Peyer's patch (tissue), 4 donors: ENCODE results near the gene MED7. TPM values are rescaled to one million over a fixed set of nuclear protein-coding genes. Genes with fewer than 3 reads are reported as not detected.
A peak's percentile ranks its signal among the peaks of the same experiment; 100 is the strongest.

Experiments used
- DNase-seq, 3 donors: peaks; one replicate each; pipeline ENCODE4 v3.0.0-alpha.2; 2017 to 2019
- H3K27ac ChIP-seq, 4 donors: fragments of 200-600 bp; sonication (generic); one replicate each; pipeline ENCODE4 v1.5.1; 2016 to 2019
- H3K27me3 ChIP-seq, 2 donors: fragments of 200-600 bp; sonication (generic); one replicate each; pipeline ENCODE4 v1.5.1; 2019
- H3K36me3 ChIP-seq, 3 donors: fragments of 200-600 bp; sonication (generic); one replicate each; pipeline ENCODE4 v1.5.1; 2016 to 2019
- H3K4me1 ChIP-seq, 4 donors: fragments of 200-600 bp; sonication (generic); one replicate each; pipeline ENCODE4 v1.5.1; 2016 to 2019
- H3K4me3 ChIP-seq, 4 donors: fragments of 200-600 bp; sonication (generic); 1 replicate in 3 of 4; 2 replicates in 1 of 4; pipeline ENCODE4 v1.5.1; 2016 to 2019; ENCODE audit warnings: mild to moderate bottlenecking in 1 of 4
- H3K9me3 ChIP-seq, 4 donors: fragments of 200-600 bp; sonication (generic); one replicate each; pipeline ENCODE4 v1.5.1; 2016 to 2019; ENCODE audit warnings: mild to moderate bottlenecking in 1 of 4
- POLR2A ChIP-seq, 2 donors: fragments of 450-650 bp; IDR thresholded peaks; one replicate each; pipeline ENCODE4 v1.5.1; 2017; ENCODE audit warnings: antibody characterized with exemption in 2 of 2, mild to moderate bottlenecking in 2 of 2, moderate library complexity in 2 of 2
- total RNA-seq, 4 donors: library from RNA; depleted of rRNA; stranded (reverse); fragments of >200 nt; gene quantifications; one replicate each; pipeline ENCODE4 v1.1.0, GENCODE V29; 2016
- TF ChIP-seq, protein P1 (sequence below), 6 experiments: fragments of 450-650 bp in 4 of 6; fragments of 200-600 bp in 2 of 6; sonication (generic) in 1 of 6; IDR thresholded peaks; one replicate each; pipeline ENCODE4 v1.5.1; 2017 to 2019; ENCODE audit warnings: antibody characterized with exemption in 6 of 6, mild to moderate bottlenecking in 3 of 6, moderate library complexity in 1 of 6

Gene MED7
- total RNA-seq, 4 donors from 2014 or later: 6.7 to 12.4 (median 7.3) TPM

DNA sequence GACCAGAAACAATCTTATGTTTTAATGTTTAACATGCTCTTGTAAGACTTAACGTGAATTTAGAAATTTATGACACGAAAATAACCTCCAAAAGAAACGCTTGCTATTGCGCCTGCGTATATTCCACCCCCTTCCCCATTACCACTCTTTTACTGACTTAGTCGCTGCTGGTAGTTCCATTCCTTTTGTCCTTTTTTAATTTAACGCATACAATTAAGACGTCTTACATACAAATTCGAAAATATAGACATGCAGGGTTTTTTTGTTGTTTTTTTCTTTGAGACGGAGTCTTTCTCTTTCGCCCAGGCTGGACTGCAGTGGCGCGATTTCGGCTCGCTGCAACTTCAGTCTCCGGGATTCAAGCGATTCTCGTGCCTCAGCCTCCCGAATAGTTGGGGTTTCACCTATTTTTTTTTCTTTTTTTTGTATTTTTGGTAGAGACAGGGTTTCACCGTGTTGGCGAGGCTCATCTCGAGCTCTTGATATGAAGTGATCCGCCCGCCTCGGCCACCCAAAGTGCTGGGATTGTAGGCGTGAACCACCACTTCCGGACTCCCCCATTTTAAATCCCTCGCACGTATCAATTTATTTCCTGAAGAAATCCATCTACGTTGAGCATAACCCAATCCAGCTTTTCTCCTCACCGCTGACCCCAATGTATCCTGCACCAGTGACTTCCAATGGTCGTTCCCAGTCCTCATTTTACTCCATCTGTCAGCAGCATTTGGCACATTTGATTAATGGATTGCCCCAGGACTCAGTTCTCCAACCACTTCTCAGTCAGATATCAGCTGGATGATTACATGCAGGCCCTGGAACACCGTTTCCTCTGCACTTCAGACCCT is 684 bp upstream of the MED7 start:
- TF ChIP-seq POLR2A (IDR thresholded peaks at IDR 0.05): no peak
- TF ChIP-seq, protein P1, sequence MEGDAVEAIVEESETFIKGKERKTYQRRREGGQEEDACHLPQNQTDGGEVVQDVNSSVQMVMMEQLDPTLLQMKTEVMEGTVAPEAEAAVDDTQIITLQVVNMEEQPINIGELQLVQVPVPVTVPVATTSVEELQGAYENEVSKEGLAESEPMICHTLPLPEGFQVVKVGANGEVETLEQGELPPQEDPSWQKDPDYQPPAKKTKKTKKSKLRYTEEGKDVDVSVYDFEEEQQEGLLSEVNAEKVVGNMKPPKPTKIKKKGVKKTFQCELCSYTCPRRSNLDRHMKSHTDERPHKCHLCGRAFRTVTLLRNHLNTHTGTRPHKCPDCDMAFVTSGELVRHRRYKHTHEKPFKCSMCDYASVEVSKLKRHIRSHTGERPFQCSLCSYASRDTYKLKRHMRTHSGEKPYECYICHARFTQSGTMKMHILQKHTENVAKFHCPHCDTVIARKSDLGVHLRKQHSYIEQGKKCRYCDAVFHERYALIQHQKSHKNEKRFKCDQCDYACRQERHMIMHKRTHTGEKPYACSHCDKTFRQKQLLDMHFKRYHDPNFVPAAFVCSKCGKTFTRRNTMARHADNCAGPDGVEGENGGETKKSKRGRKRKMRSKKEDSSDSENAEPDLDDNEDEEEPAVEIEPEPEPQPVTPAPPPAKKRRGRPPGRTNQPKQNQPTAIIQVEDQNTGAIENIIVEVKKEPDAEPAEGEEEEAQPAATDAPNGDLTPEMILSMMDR (IDR thresholded peaks at IDR 0.05): no peak
- Histone ChIP-seq H3K4me1 (peaks cover 0 to 16% (median 0%) of the 10 kb centered on the region in 4 donors), H3K9me3 (no peaks in the 10 kb centered on the region), H3K4me3 (peak overlapping the region; percentile 62 to 98 (median 83)), H3K27me3 (no peaks in the 10 kb centered on the region), H3K27ac (peak overlapping the region; percentile 75 to 95 (median 91)), H3K36me3 (peaks cover 0 to 4% (median 0%) of the 10 kb centered on the region in 3 donors)
- DNase-seq: peak; percentile 48 to 74 (median 71)

- TF ChIP-seq, protein P1 (IDR thresholded peaks at IDR 0.05): no peak
- no peak for TF ChIP-seq POLR2A (IDR thresholded peaks at IDR 0.05)
- peaks cover 0 to 18% (median 0%) of the 10 kb centered on the region in 3 donors for H3K36me3 ChIP-seq
- peaks cover 0 to 12% (median 0%) of the 10 kb centered on the region in 4 donors for H3K4me1 ChIP-seq
- no peaks in the 10 kb centered on the region for H3K27me3 ChIP-seq
- DNase-seq: no peak
- H3K27ac ChIP-seq: no peak overlapping the region
- no peak overlapping the region for H3K4me3 ChIP-seq
- H3K9me3 ChIP-seq: no peaks in the 10 kb centered on the region
Measured at GRCh38 chr5:157137691-157138090, 5.0 kb downstream of the MED7 start.

- no peaks in the 10 kb centered on the region for H3K4me1 ChIP-seq
- no peak overlapping the region for H3K4me3 ChIP-seq
- TF ChIP-seq, protein P1 (IDR thresholded peaks at IDR 0.05): no peak
- TF ChIP-seq POLR2A (IDR thresholded peaks at IDR 0.05): no peak
- H3K27me3 ChIP-seq: no peaks in the 10 kb centered on the region
- no peaks in the 10 kb centered on the region for H3K9me3 ChIP-seq
- no peak for DNase-seq
- H3K27ac ChIP-seq: no peak overlapping the region
- peaks cover 0 to 5% (median 0%) of the 10 kb centered on the region in 3 donors for H3K36me3 ChIP-seq
Measured at GRCh38 chr5:157132281-157132612, 10.4 kb downstream of the MED7 start.

GRCh38 chr5:157130925-157131324 is 11.7 kb downstream of the MED7 start:
- no peaks in the 10 kb centered on the region for H3K9me3 ChIP-seq
- no peak overlapping the region for H3K27ac ChIP-seq

GRCh38 chr5:157121709-157122108 is 21.0 kb downstream of the MED7 start:
- no peaks in the 10 kb centered on the region for H3K36me3 ChIP-seq
- H3K27me3 ChIP-seq: no peaks in the 10 kb centered on the region
- no peak for DNase-seq
- H3K9me3 ChIP-seq: peaks cover 0 to 5% (median 0%) of the 10 kb centered on the region in 4 donors
- TF ChIP-seq, protein P1 (IDR thresholded peaks at IDR 0.05): no peak
- TF ChIP-seq POLR2A (IDR thresholded peaks at IDR 0.05): no peak
- H3K4me1 ChIP-seq: no peaks in the 10 kb centered on the region
- no peak overlapping the region for H3K27ac ChIP-seq
- no peak overlapping the region for H3K4me3 ChIP-seq

More at GRCh38 chr5:157130925-157131324, 11.7 kb downstream of the MED7 start:
- TF ChIP-seq, protein P1 (IDR thresholded peaks at IDR 0.05): no peak
- no peak for TF ChIP-seq POLR2A (IDR thresholded peaks at IDR 0.05)
- no peaks in the 10 kb centered on the region for H3K4me1 ChIP-seq
- H3K27me3 ChIP-seq: no peaks in the 10 kb centered on the region
- no peak overlapping the region for H3K4me3 ChIP-seq
- H3K36me3 ChIP-seq: no peaks in the 10 kb centered on the region
- no peak for DNase-seq
